ENCODE data around the gene FOXO1. TPM values are rescaled to one million over a fixed set of nuclear protein-coding genes. Genes with fewer than 3 reads are reported as not detected.

FOXO1 gene
- total and polyA plus RNA-seq, 2 experiments from 2014 or later: 32.4 to 68.0 TPM

DNA sequence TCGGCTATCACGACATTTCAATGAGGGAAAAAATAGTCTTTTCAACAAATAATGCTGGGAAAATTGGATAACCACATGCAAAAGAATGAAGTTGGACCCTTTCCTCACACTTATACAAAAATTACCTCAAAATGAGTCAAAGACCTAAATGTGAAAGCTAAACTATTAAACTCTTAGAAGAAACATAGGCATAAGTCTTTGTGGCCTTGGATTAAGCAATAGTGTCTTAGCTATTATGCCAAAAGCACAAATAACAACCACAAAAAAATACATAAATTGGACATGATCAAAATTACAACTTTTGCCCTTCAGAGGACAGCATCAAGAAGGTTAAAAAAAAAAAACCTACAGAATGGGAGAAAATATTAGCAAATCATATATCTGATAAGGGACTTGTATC lies 156.6 kb downstream of the FOXO1 start:
- no peaks in the 10 kb centered on the region for H3K9me3 Mint-ChIP-seq
- H3K27ac ChIP-seq (ENCODE audit: low read depth): no peak overlapping the region
- H3K4me3 Mint-ChIP-seq: no peak overlapping the region
- TF ChIP-seq ETS1 (IDR thresholded peaks at IDR 0.05) (no peak), ZNF331 (CRISPR knock-in tag; IDR thresholded peaks at IDR 0.05; ENCODE audit: low read depth) (no peak), JUNB (IDR thresholded peaks at IDR 0.05; ENCODE audit: unreplicated experiment) (no peak), NANOG (IDR thresholded peaks at IDR 0.05; ENCODE audit: borderline replicate concordance) (no peak), CREB1 (CRISPR knock-in tag; IDR thresholded peaks at IDR 0.05; ENCODE audit: low read depth) (no peak), ZNF114 (CRISPR knock-in tag; IDR thresholded peaks at IDR 0.05) (no peak), REST (IDR thresholded peaks at IDR 0.05; ENCODE audit: unreplicated experiment) (no peak)
- TF ChIP-seq, protein P1, sequence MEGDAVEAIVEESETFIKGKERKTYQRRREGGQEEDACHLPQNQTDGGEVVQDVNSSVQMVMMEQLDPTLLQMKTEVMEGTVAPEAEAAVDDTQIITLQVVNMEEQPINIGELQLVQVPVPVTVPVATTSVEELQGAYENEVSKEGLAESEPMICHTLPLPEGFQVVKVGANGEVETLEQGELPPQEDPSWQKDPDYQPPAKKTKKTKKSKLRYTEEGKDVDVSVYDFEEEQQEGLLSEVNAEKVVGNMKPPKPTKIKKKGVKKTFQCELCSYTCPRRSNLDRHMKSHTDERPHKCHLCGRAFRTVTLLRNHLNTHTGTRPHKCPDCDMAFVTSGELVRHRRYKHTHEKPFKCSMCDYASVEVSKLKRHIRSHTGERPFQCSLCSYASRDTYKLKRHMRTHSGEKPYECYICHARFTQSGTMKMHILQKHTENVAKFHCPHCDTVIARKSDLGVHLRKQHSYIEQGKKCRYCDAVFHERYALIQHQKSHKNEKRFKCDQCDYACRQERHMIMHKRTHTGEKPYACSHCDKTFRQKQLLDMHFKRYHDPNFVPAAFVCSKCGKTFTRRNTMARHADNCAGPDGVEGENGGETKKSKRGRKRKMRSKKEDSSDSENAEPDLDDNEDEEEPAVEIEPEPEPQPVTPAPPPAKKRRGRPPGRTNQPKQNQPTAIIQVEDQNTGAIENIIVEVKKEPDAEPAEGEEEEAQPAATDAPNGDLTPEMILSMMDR (conservative IDR thresholded peaks at IDR 0.05; ENCODE audit: low read depth in 2 of 2): no peak
- H3F3A ChIP-seq (replicated peaks; ENCODE audit: low read depth): no peaks in the 10 kb centered on the region
- H3K4me2 ChIP-seq: no peak overlapping the region
- no peak overlapping the region for H3K27ac Mint-ChIP-seq
- DNase-seq (ENCODE audit: low spot score) (no peak), ATAC-seq (no peak)
- no peak overlapping the region for H3K4me3 ChIP-seq
- H3K4me1 ChIP-seq (ENCODE audit: insufficient read depth): no peaks in the 10 kb centered on the region
- H3K27me3 Mint-ChIP-seq (ENCODE audit: insufficient read depth, low read depth, poor library complexity): no peaks in the 10 kb centered on the region
- no peaks in the 10 kb centered on the region for H3K79me2 ChIP-seq (replicated peaks; ENCODE audit: insufficient read depth)
- no peaks in the 10 kb centered on the region for H3K36me3 Mint-ChIP-seq (ENCODE audit: low read depth)
- no peak overlapping the region for H2AFZ ChIP-seq
- 0 out of 2 replicates have a peak, but pooled peaks cover 3% of the 10 kb centered on the region for H3K9me2 ChIP-seq (ENCODE audit: insufficient read depth)
- no peaks in the 10 kb centered on the region for H3K27me3 ChIP-seq (ENCODE audit: insufficient read depth)
- no peaks in the 10 kb centered on the region for H4K20me1 ChIP-seq (replicated peaks; ENCODE audit: insufficient read depth)
- no peaks in the 10 kb centered on the region for H3K36me3 ChIP-seq (ENCODE audit: insufficient read depth)
- H3K4me1 Mint-ChIP-seq: no peaks in the 10 kb centered on the region

- H3K27ac Mint-ChIP-seq: no peak overlapping the region
- Histone ChIP-seq H3K79me2 (replicated peaks; ENCODE audit: insufficient read depth) (no peaks in the 10 kb centered on the region), H3K36me3 (ENCODE audit: insufficient read depth) (no peaks in the 10 kb centered on the region), H4K20me1 (replicated peaks; ENCODE audit: insufficient read depth) (no peaks in the 10 kb centered on the region), H3K27ac (ENCODE audit: low read depth) (0 out of 2 replicates have a peak overlapping the region, but pooled peaks have one; percentile 9), H3K4me1 (ENCODE audit: insufficient read depth) (no peaks in the 10 kb centered on the region), H3F3A (replicated peaks; ENCODE audit: low read depth) (no peaks in the 10 kb centered on the region), H3K9me2 (ENCODE audit: insufficient read depth) (0 out of 2 replicates have a peak, but pooled peaks cover 3% of the 10 kb centered on the region), H3K27me3 (ENCODE audit: insufficient read depth) (no peaks in the 10 kb centered on the region), H3K4me3 (no peak overlapping the region), H3K4me2 (no peak overlapping the region), H2AFZ (no peak overlapping the region)
- no peaks in the 10 kb centered on the region for H3K4me1 Mint-ChIP-seq
- ATAC-seq (no peak), DNase-seq (ENCODE audit: low spot score) (no peak)
- H3K36me3 Mint-ChIP-seq (ENCODE audit: low read depth): no peaks in the 10 kb centered on the region
- H3K9me3 Mint-ChIP-seq: no peaks in the 10 kb centered on the region
- no peak overlapping the region for H3K4me3 Mint-ChIP-seq
- H3K27me3 Mint-ChIP-seq (ENCODE audit: insufficient read depth, low read depth, poor library complexity): peaks cover 2% of the 10 kb centered on the region
- TF ChIP-seq, protein P2, sequence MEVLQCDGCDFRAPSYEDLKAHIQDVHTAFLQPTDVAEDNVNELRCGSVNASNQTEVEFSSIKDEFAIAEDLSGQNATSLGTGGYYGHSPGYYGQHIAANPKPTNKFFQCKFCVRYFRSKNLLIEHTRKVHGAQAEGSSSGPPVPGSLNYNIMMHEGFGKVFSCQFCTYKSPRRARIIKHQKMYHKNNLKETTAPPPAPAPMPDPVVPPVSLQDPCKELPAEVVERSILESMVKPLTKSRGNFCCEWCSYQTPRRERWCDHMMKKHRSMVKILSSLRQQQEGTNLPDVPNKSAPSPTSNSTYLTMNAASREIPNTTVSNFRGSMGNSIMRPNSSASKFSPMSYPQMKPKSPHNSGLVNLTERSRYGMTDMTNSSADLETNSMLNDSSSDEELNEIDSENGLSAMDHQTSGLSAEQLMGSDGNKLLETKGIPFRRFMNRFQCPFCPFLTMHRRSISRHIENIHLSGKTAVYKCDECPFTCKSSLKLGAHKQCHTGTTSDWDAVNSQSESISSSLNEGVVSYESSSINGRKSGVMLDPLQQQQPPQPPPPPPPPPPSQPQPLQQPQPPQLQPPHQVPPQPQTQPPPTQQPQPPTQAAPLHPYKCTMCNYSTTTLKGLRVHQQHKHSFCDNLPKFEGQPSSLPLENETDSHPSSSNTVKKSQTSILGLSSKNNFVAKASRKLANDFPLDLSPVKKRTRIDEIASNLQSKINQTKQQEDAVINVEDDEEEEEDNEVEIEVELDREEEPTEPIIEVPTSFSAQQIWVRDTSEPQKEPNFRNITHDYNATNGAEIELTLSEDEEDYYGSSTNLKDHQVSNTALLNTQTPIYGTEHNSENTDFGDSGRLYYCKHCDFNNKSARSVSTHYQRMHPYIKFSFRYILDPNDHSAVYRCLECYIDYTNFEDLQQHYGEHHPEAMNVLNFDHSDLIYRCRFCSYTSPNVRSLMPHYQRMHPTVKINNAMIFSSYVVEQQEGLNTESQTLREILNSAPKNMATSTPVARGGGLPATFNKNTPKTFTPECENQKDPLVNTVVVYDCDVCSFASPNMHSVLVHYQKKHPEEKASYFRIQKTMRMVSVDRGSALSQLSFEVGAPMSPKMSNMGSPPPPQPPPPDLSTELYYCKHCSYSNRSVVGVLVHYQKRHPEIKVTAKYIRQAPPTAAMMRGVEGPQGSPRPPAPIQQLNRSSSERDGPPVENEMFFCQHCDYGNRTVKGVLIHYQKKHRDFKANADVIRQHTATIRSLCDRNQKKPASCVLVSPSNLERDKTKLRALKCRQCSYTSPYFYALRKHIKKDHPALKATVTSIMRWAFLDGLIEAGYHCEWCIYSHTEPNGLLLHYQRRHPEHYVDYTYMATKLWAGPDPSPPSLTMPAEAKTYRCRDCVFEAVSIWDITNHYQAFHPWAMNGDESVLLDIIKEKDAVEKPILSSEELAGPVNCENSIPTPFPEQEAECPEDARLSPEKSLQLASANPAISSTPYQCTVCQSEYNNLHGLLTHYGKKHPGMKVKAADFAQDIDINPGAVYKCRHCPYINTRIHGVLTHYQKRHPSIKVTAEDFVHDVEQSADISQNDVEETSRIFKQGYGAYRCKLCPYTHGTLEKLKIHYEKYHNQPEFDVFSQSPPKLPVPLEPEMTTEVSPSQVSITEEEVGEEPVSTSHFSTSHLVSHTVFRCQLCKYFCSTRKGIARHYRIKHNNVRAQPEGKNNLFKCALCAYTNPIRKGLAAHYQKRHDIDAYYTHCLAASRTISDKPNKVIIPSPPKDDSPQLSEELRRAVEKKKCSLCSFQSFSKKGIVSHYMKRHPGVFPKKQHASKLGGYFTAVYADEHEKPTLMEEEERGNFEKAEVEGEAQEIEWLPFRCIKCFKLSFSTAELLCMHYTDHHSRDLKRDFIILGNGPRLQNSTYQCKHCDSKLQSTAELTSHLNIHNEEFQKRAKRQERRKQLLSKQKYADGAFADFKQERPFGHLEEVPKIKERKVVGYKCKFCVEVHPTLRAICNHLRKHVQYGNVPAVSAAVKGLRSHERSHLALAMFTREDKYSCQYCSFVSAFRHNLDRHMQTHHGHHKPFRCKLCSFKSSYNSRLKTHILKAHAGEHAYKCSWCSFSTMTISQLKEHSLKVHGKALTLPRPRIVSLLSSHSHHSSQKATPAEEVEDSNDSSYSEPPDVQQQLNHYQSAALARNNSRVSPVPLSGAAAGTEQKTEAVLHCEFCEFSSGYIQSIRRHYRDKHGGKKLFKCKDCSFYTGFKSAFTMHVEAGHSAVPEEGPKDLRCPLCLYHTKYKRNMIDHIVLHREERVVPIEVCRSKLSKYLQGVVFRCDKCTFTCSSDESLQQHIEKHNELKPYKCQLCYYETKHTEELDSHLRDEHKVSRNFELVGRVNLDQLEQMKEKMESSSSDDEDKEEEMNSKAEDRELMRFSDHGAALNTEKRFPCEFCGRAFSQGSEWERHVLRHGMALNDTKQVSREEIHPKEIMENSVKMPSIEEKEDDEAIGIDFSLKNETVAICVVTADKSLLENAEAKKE (CRISPR knock-in tag; IDR thresholded peaks at IDR 0.05): no peak
- no peak for TF ChIP-seq JUNB (IDR thresholded peaks at IDR 0.05; ENCODE audit: unreplicated experiment)
- no peak for TF ChIP-seq ZNF114 (CRISPR knock-in tag; IDR thresholded peaks at IDR 0.05)
These were observed 157.6 kb downstream of the FOXO1 start for GRCh38 chr13:40508767-40509342.
